ENCODE measurements around the gene RHOBTB1.

The RHOBTB1 gene

DNA sequence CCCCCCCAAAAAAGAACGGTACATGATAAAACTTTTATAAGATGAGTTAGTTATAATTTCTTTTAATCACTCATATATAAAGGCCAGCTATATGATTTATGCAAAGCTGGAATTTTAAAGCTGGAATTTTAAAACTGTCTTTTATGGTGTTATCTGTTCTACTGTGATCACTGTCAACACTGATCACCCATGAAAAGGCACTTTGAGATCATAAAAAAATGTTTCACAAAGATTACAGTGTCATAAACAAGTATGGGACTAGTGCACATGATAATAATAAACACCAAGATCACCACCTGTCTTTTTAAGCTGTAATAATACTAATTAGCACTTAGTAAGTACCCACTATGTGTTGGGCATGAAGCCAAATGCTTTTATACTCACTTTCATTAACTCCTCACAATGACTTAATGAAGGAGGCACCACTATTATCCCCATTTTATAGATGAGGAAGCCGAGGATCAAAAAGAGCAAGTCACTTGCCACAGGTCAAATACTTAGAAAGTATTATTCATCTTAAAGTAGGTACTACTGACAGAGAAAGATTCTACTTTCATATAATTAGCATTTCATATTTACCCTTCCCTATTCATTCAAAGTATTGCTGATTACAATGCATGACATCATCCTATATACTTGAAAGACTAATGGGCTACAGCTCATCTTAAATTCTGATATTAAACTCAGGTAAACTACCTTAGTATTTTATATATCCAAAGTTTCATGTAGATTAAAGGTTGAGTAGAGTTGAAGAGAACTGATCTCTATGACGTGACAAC is 8.3 kb upstream of the RHOBTB1 start:
- DNase-seq (ENCODE audit: low read depth): no peak
- TF ChIP-seq, protein P1, sequence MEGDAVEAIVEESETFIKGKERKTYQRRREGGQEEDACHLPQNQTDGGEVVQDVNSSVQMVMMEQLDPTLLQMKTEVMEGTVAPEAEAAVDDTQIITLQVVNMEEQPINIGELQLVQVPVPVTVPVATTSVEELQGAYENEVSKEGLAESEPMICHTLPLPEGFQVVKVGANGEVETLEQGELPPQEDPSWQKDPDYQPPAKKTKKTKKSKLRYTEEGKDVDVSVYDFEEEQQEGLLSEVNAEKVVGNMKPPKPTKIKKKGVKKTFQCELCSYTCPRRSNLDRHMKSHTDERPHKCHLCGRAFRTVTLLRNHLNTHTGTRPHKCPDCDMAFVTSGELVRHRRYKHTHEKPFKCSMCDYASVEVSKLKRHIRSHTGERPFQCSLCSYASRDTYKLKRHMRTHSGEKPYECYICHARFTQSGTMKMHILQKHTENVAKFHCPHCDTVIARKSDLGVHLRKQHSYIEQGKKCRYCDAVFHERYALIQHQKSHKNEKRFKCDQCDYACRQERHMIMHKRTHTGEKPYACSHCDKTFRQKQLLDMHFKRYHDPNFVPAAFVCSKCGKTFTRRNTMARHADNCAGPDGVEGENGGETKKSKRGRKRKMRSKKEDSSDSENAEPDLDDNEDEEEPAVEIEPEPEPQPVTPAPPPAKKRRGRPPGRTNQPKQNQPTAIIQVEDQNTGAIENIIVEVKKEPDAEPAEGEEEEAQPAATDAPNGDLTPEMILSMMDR (IDR thresholded peaks at IDR 0.05; ENCODE audit: insufficient read depth, low read depth, low read length, missing control alignments): no peak
- no peak overlapping the region for H3K4me3 ChIP-seq (ENCODE audit: low read depth, low read length)

DNA sequence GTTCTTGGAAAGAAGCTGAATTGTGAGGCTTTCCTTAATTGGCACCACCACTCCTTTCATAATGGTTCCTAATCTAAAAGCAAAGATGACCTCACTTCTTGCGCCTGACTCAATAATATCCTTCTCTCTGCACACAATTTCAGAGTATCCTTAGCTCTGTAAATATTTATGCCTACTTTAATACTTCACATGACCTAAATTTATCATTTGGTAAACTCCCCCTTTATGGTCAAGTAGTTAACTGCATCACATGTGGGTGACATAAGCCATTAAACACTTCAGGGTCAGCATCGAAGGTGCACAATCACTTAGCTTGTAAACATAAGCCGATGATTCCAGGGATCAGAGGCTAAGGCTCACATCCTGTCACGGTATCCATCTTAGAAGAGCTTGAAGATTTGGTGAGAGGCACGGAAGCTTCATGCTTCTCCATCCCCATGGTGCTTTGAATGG is 7.3 kb upstream of the RHOBTB1 start:
- no peak overlapping the region for H3K4me3 ChIP-seq (ENCODE audit: low read depth, low read length)
- TF ChIP-seq, protein P1 (IDR thresholded peaks at IDR 0.05; ENCODE audit: insufficient read depth, low read depth, low read length, missing control alignments): no peak
- no peak for DNase-seq (ENCODE audit: low read depth)

GRCh38 chr10:60950300-60950699 is 6.3 kb upstream of the RHOBTB1 start:
- DNase-seq (ENCODE audit: low read depth): no peak
- TF ChIP-seq, protein P1 (IDR thresholded peaks at IDR 0.05; ENCODE audit: insufficient read depth, low read depth, low read length, missing control alignments): no peak
- H3K4me3 ChIP-seq (ENCODE audit: low read depth, low read length): no peak overlapping the region

DNA sequence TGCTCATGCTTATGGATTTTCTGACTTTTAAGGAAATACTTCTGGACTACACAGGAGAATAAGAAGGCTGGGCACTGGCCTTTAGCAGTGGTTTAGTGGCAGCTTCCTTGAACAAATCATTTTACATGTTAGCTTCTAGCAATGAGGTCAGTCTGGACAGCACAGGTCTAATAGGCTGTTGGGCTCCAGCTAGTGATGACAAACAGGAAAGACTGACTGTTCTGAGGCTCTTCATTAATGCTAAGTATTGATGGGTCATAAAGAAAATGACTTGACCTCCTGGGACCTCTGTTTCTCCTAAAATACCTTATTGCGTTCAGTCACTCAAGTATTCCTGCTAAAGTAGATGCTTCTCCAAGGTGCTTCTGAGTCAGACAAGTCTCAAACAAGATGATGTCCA is 4.9 kb upstream of the RHOBTB1 start:
- TF ChIP-seq, protein P1 (IDR thresholded peaks at IDR 0.05; ENCODE audit: insufficient read depth, low read depth, low read length, missing control alignments): no peak
- no peak for DNase-seq (ENCODE audit: low read depth)
- no peak overlapping the region for H3K4me3 ChIP-seq (ENCODE audit: low read depth, low read length)

- no peak overlapping the region for H3K4me3 ChIP-seq (ENCODE audit: low read depth, low read length)
- TF ChIP-seq, protein P1 (IDR thresholded peaks at IDR 0.05; ENCODE audit: insufficient read depth, low read depth, low read length, missing control alignments): no peak
- no peak for DNase-seq (ENCODE audit: low read depth)
Observed at GRCh38 chr10:60944910-60945297, 919 bp upstream of the RHOBTB1 start.

- no peak for DNase-seq (ENCODE audit: low read depth)
- H3K4me3 ChIP-seq (ENCODE audit: low read depth, low read length): peak overlapping the region; percentile 43
- TF ChIP-seq, protein P1 (IDR thresholded peaks at IDR 0.05; ENCODE audit: insufficient read depth, low read depth, low read length, missing control alignments): no peak
Observed at GRCh38 chr10:60943316-60944057, 498 bp downstream of the RHOBTB1 start.
